ENCODE measurements around the gene CEP250.
"Not testable (repeated sequence)": the region's sequence is repeated elsewhere in the genome, so short reads cannot be mapped to it uniquely, and the experiment has no call there.

Gene CEP250

DNA sequence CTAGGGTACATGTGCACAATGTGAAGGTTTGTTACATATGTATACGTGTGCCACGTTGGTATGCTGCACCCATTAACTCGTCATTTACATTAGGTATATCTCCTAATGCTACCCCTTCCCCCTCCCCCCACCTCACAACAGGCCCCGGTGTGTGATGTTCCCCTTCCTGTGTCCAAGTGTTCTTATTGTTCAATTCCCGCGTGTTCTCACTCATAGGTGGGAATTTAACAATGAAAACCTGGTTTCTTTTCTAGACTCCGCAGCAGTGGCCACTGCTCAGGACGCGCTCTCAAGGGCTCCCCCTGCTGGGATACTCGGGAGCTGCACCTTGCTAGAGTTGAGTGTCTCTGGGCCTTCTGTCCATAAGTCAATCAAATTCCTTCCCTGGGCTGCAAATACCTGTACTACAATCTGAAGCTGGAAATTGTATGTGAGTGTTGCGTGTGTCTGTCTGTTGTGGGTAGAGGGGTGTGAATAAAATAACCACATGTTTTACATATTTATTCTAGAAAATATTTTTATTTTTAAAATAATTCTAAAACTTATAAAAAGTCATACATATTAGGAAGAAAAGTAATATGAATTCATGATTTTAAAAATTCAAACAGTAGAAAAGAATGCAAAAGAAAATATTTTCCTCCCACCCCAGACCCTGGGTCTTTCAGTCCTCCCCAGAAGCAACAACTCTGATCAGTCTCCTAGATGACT, 8.2 kb upstream of the CEP250 start:
- H3K4me3 ChIP-seq (ENCODE audit: insufficient read depth in 1 of 2, low read depth in 1 of 2, low read length in 2 of 2), result peak overlapping the region in 1 of 2 experiments; percentile 66
- H2AFZ ChIP-seq (ENCODE audit: low read depth, low read length), result no peak overlapping the region
- H3K9ac ChIP-seq (ENCODE audit: low read length), result peak overlapping the region; percentile 80
- no peak overlapping the region for H2BK15ac ChIP-seq (ENCODE audit: low read depth, poor library complexity, severe bottlenecking)
- H3K9me3 ChIP-seq (ENCODE audit: control insufficient read depth, low read length), result no peaks in the 10 kb centered on the region
- no peak overlapping the region for H2BK12ac ChIP-seq (ENCODE audit: low read length in 2 of 2)
- no peaks in the 10 kb centered on the region for H3K36me3 ChIP-seq (ENCODE audit: control insufficient read depth in 1 of 2, insufficient read depth in 2 of 2, low read depth in 1 of 2, low read length in 2 of 2)
- H2BK120ac ChIP-seq (ENCODE audit: low read depth, low read length), result no peak overlapping the region
- no peak overlapping the region for H3K23ac ChIP-seq (ENCODE audit: low read length in 2 of 2)
- no peak overlapping the region for H3K27ac ChIP-seq (ENCODE audit: low read length, poor library complexity, severe bottlenecking)
- no peak overlapping the region for H4K8ac ChIP-seq (ENCODE audit: low read length)
- WGBS, result 0% methylated on average over 10 of the region's 11 CpGs
- no peak overlapping the region for H2BK5ac ChIP-seq (ENCODE audit: low read depth, low read length, poor library complexity, severe bottlenecking)
- no peak overlapping the region for H3K18ac ChIP-seq (ENCODE audit: low read depth in 1 of 2, low read length in 2 of 2)
- H3K4me1 ChIP-seq (ENCODE audit: control insufficient read depth, insufficient read depth, low read depth, low read length), result peaks cover 6% of the 10 kb centered on the region
- no peak overlapping the region for H3K14ac ChIP-seq (ENCODE audit: low read length in 2 of 2)
- H3K79me1 ChIP-seq (replicated peaks; ENCODE audit: low read length, poor library complexity, severe bottlenecking), result peaks cover 3% of the 10 kb centered on the region
- H3K4me2 ChIP-seq (ENCODE audit: low read length, poor library complexity, severe bottlenecking), result no peak overlapping the region
- peak; percentile 80 for DNase-seq
- no peak overlapping the region for H3K4ac ChIP-seq (ENCODE audit: low read depth in 1 of 2, low read length in 2 of 2)
- H2AK5ac ChIP-seq (ENCODE audit: low read length, severe bottlenecking), result no peak overlapping the region
- no peaks in the 10 kb centered on the region for H3K27me3 ChIP-seq (ENCODE audit: control insufficient read depth in 1 of 2, insufficient read depth in 1 of 2, low read length in 2 of 2)
- no peak overlapping the region for H4K91ac ChIP-seq (ENCODE audit: low read length)

DNA sequence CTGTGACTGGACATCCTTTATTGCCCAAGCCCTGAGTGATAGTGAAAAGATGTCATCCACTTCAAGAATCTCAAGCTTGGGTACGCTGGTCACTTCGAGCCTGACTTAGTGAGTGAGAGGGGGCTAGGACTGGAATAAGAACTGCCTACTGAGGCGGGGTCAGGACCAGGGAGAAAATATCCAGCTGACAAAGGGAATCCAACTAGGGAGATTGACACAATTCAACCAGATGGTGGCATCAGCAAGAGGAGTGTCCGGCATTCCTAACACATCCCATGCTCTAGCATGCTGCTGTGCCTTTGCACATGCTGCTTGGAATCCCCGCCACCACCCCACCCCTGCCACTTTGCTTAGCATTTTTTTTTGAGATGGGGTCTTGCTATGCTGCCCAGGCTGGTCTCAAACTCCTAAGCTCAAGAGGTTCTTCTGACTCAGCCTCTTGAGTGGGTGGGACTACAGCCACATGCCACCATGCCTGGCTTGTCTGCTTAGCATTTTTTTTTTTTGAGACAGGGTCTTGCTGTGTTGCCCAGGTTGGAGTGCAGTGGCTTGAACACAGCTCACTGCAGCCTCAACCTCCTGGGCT, 6.5 kb upstream of the CEP250 start:
- no peak overlapping the region for H3K4ac ChIP-seq (ENCODE audit: low read depth in 1 of 2, low read length in 2 of 2)
- H3K36me3 ChIP-seq (ENCODE audit: control insufficient read depth in 1 of 2, insufficient read depth in 2 of 2, low read depth in 1 of 2, low read length in 2 of 2), result no peaks in the 10 kb centered on the region
- H2BK15ac ChIP-seq (ENCODE audit: low read depth, poor library complexity, severe bottlenecking), result no peak overlapping the region
- peaks cover 2% of the 10 kb centered on the region for H3K4me1 ChIP-seq (ENCODE audit: control insufficient read depth, insufficient read depth, low read depth, low read length)
- no peak overlapping the region for H3K23ac ChIP-seq (ENCODE audit: low read length in 2 of 2)
- H4K91ac ChIP-seq (ENCODE audit: low read length), result no peak overlapping the region
- WGBS, result 95% methylated on average over 5 of the region's 5 CpGs
- peak overlapping the region; percentile 74 for H2AK5ac ChIP-seq (ENCODE audit: low read length, severe bottlenecking)
- no peak overlapping the region for H2BK5ac ChIP-seq (ENCODE audit: low read depth, low read length, poor library complexity, severe bottlenecking)
- H3K18ac ChIP-seq (ENCODE audit: low read depth in 1 of 2, low read length in 2 of 2), result no peak overlapping the region
- H2BK12ac ChIP-seq (ENCODE audit: low read length in 2 of 2), result peak overlapping the region in 1 of 2 experiments; percentile 24
- H3K14ac ChIP-seq (ENCODE audit: low read length in 2 of 2), result no peak overlapping the region
- H3K79me1 ChIP-seq (replicated peaks; ENCODE audit: low read length, poor library complexity, severe bottlenecking), result peaks cover 9% of the 10 kb centered on the region
- no peak overlapping the region for H2AFZ ChIP-seq (ENCODE audit: low read depth, low read length)
- H3K9me3 ChIP-seq (ENCODE audit: control insufficient read depth, low read length), result no peaks in the 10 kb centered on the region
- H3K4me2 ChIP-seq (ENCODE audit: low read length, poor library complexity, severe bottlenecking), result no peak overlapping the region
- no peak overlapping the region for H4K8ac ChIP-seq (ENCODE audit: low read length)
- H2BK120ac ChIP-seq (ENCODE audit: low read depth, low read length), result no peak overlapping the region
- no peak overlapping the region for H3K9ac ChIP-seq (ENCODE audit: low read length)
- H3K4me3 ChIP-seq (ENCODE audit: insufficient read depth in 1 of 2, low read depth in 1 of 2, low read length in 2 of 2), result no peak overlapping the region
- no peak overlapping the region for H3K27ac ChIP-seq (ENCODE audit: low read length, poor library complexity, severe bottlenecking)
- no peaks in the 10 kb centered on the region for H3K27me3 ChIP-seq (ENCODE audit: control insufficient read depth in 1 of 2, insufficient read depth in 1 of 2, low read length in 2 of 2)
- DNase-seq, result no peak

DNA sequence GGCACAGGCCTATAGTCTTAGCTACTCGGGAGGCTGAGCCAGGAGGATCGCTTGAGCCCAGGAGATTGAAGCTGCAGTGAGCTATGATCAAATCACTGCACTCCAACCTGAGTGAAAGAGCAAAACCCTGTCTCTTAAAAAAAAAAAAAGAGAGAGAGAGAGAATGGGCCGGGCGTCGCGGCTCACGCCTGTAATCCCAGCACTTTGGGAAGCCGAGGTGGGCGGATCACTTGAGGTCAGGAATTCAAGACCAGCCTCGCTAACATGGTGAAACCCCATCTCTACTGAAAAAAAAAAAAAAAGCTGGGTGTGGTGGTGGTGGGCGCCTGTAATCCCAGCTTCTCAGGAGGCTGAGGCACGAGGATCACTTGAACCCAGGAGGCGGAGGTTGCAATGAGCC, 5.5 kb upstream of the CEP250 start:
- not testable (repeated sequence) for H3K4me1 ChIP-seq (ENCODE audit: control insufficient read depth, insufficient read depth, low read depth, low read length); H2BK15ac ChIP-seq (ENCODE audit: low read depth, poor library complexity, severe bottlenecking); DNase-seq; H3K4me2 ChIP-seq (ENCODE audit: low read length, poor library complexity, severe bottlenecking); H2BK5ac ChIP-seq (ENCODE audit: low read depth, low read length, poor library complexity, severe bottlenecking); H2AFZ ChIP-seq (ENCODE audit: low read depth, low read length); H3K9ac ChIP-seq (ENCODE audit: low read length); H2AK5ac ChIP-seq (ENCODE audit: low read length, severe bottlenecking); H3K27me3 ChIP-seq (ENCODE audit: control insufficient read depth in 1 of 2, insufficient read depth in 1 of 2, low read length in 2 of 2); H3K18ac ChIP-seq (ENCODE audit: low read depth in 1 of 2, low read length in 2 of 2); H3K36me3 ChIP-seq (ENCODE audit: control insufficient read depth in 1 of 2, insufficient read depth in 2 of 2, low read depth in 1 of 2, low read length in 2 of 2); H3K4ac ChIP-seq (ENCODE audit: low read depth in 1 of 2, low read length in 2 of 2); H4K91ac ChIP-seq (ENCODE audit: low read length); H3K23ac ChIP-seq (ENCODE audit: low read length in 2 of 2); H3K4me3 ChIP-seq (ENCODE audit: insufficient read depth in 1 of 2, low read depth in 1 of 2, low read length in 2 of 2); H3K9me3 ChIP-seq (ENCODE audit: control insufficient read depth, low read length); H3K79me1 ChIP-seq (replicated peaks; ENCODE audit: low read length, poor library complexity, severe bottlenecking); H2BK12ac ChIP-seq (ENCODE audit: low read length in 2 of 2); H3K14ac ChIP-seq (ENCODE audit: low read length in 2 of 2); H4K8ac ChIP-seq (ENCODE audit: low read length); H3K27ac ChIP-seq (ENCODE audit: low read length, poor library complexity, severe bottlenecking); H2BK120ac ChIP-seq (ENCODE audit: low read depth, low read length)
- WGBS, result 96% methylated on average over 12 of the region's 13 CpGs

DNA sequence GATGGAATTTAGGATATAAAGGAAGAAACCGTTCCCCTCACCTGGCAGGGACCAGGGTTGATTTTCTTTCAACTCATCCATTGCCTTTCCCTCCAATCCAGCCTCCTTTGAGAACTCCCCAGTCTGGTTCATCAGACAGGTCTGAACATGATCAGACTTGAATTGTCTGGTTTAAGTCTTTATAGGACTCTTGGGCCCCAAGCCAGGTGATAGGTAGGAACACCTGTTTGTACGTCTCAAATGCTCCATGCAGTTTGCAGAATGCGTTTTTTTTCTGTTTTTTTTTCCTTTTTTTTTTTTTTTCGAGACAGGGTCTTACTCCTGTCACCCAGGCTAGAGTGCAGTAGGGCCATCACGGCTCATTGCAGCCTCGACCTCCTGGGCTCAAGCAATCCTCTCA, 4.1 kb upstream of the CEP250 start:
- Histone ChIP-seq H3K4ac (ENCODE audit: low read depth in 1 of 2, low read length in 2 of 2) (no peak overlapping the region), H2BK12ac (ENCODE audit: low read length in 2 of 2) (no peak overlapping the region), H3K14ac (ENCODE audit: low read length in 2 of 2) (no peak overlapping the region), H3K9me3 (ENCODE audit: control insufficient read depth, low read length) (no peaks in the 10 kb centered on the region), H3K4me2 (ENCODE audit: low read length, poor library complexity, severe bottlenecking) (no peak overlapping the region), H3K18ac (ENCODE audit: low read depth in 1 of 2, low read length in 2 of 2) (no peak overlapping the region), H2AFZ (ENCODE audit: low read depth, low read length) (no peak overlapping the region), H3K4me1 (ENCODE audit: control insufficient read depth, insufficient read depth, low read depth, low read length) (peaks cover 2% of the 10 kb centered on the region), H3K4me3 (ENCODE audit: insufficient read depth in 1 of 2, low read depth in 1 of 2, low read length in 2 of 2) (no peak overlapping the region), H2BK120ac (ENCODE audit: low read depth, low read length) (no peak overlapping the region), H3K79me1 (replicated peaks; ENCODE audit: low read length, poor library complexity, severe bottlenecking) (peaks cover 9% of the 10 kb centered on the region), H2BK15ac (ENCODE audit: low read depth, poor library complexity, severe bottlenecking) (no peak overlapping the region), H4K8ac (ENCODE audit: low read length) (no peak overlapping the region), H3K9ac (ENCODE audit: low read length) (no peak overlapping the region), H2AK5ac (ENCODE audit: low read length, severe bottlenecking) (no peak overlapping the region), H3K27me3 (ENCODE audit: control insufficient read depth in 1 of 2, insufficient read depth in 1 of 2, low read length in 2 of 2) (no peaks in the 10 kb centered on the region), H3K36me3 (ENCODE audit: control insufficient read depth in 1 of 2, insufficient read depth in 2 of 2, low read depth in 1 of 2, low read length in 2 of 2) (no peaks in the 10 kb centered on the region), H4K91ac (ENCODE audit: low read length) (no peak overlapping the region), H2BK5ac (ENCODE audit: low read depth, low read length, poor library complexity, severe bottlenecking) (no peak overlapping the region), H3K23ac (ENCODE audit: low read length in 2 of 2) (no peak overlapping the region), H3K27ac (ENCODE audit: low read length, poor library complexity, severe bottlenecking) (no peak overlapping the region)
- no peak for DNase-seq
- 92% methylated on average over 5 of the region's 6 CpGs for WGBS

All from mesenchymal stem cell (in vitro differentiated cells and primary cell).